ENCODE results near the gene TRIM33.
"Not testable (repeated sequence)": the region's sequence is repeated elsewhere in the genome, so short reads cannot be mapped to it uniquely, and the experiment has no call there.

TRIM33 gene

GRCh38 chr1:114369930-114370329 lies 141.1 kb downstream of the TRIM33 start:
- no peak for TF ChIP-seq CTCF (IDR thresholded peaks at IDR 0.05; ENCODE audit: low read length)
- TF ChIP-seq EZH2 (IDR thresholded peaks at IDR 0.05; ENCODE audit: borderline replicate concordance, low read length), result no peak
- Histone ChIP-seq H3K27me3 (ENCODE audit: insufficient read depth, low read length) (no peaks in the 10 kb centered on the region; the same call in 1 of the 2 replicates), H4K20me1 (ENCODE audit: insufficient read depth, low read length) (no peaks in the 10 kb centered on the region), H3K9ac (ENCODE audit: low read length) (no peak overlapping the region), H2AFZ (ENCODE audit: low read length) (no peak overlapping the region), H3K36me3 (ENCODE audit: insufficient read depth, low read length) (no peaks in the 10 kb centered on the region), H3K9me3 (ENCODE audit: low read length) (0 out of 2 replicates have a peak, but pooled peaks cover 2% of the 10 kb centered on the region), H3K4me3 (ENCODE audit: low read depth, low read length, poor library complexity, severe bottlenecking) (no peak overlapping the region), H3K4me1 (ENCODE audit: insufficient read depth, low read length, severe bottlenecking) (no peaks in the 10 kb centered on the region), H3F3A (ENCODE audit: insufficient read depth, low read length) (no peaks in the 10 kb centered on the region), H3K9me2 (ENCODE audit: low read depth, low read length) (no peaks in the 10 kb centered on the region), H3K4me2 (ENCODE audit: low read length) (no peak overlapping the region), H3K79me2 (ENCODE audit: insufficient read depth, low read length) (no peaks in the 10 kb centered on the region), H3K27ac (ENCODE audit: low read depth, low read length, poor library complexity, severe bottlenecking) (no peak overlapping the region)

- H3K36me3 ChIP-seq (ENCODE audit: insufficient read depth, low read length); H3K4me1 ChIP-seq (ENCODE audit: insufficient read depth, low read length, severe bottlenecking); H3K4me2 ChIP-seq (ENCODE audit: low read length); H4K20me1 ChIP-seq (ENCODE audit: insufficient read depth, low read length); H3K4me3 ChIP-seq (ENCODE audit: low read depth, low read length, poor library complexity, severe bottlenecking); H3F3A ChIP-seq (ENCODE audit: insufficient read depth, low read length); H3K27me3 ChIP-seq (ENCODE audit: insufficient read depth, low read length); H3K9ac ChIP-seq (ENCODE audit: low read length); H3K9me2 ChIP-seq (ENCODE audit: low read depth, low read length); H3K27ac ChIP-seq (ENCODE audit: low read depth, low read length, poor library complexity, severe bottlenecking); H3K9me3 ChIP-seq (ENCODE audit: low read length); H2AFZ ChIP-seq (ENCODE audit: low read length); H3K79me2 ChIP-seq (ENCODE audit: insufficient read depth, low read length): not testable (repeated sequence)
These were observed 141.6 kb downstream of the TRIM33 start for GRCh38 chr1:114369266-114369919.

- Histone ChIP-seq H3K4me2 (ENCODE audit: low read length) (no peak overlapping the region), H3K9me3 (ENCODE audit: low read length) (no peaks in the 10 kb centered on the region), H3K27me3 (ENCODE audit: insufficient read depth, low read length) (no peaks in the 10 kb centered on the region; the same call in 1 of the 2 replicates), H4K20me1 (ENCODE audit: insufficient read depth, low read length) (no peaks in the 10 kb centered on the region), H3K9me2 (ENCODE audit: low read depth, low read length) (no peaks in the 10 kb centered on the region), H3K27ac (ENCODE audit: low read depth, low read length, poor library complexity, severe bottlenecking) (no peak overlapping the region), H3K4me1 (ENCODE audit: insufficient read depth, low read length, severe bottlenecking) (no peaks in the 10 kb centered on the region), H3F3A (ENCODE audit: insufficient read depth, low read length) (no peaks in the 10 kb centered on the region), H3K36me3 (ENCODE audit: insufficient read depth, low read length) (no peaks in the 10 kb centered on the region), H2AFZ (ENCODE audit: low read length) (no peak overlapping the region), H3K9ac (ENCODE audit: low read length) (no peak overlapping the region), H3K79me2 (ENCODE audit: insufficient read depth, low read length) (no peaks in the 10 kb centered on the region), H3K4me3 (ENCODE audit: low read depth, low read length, poor library complexity, severe bottlenecking) (no peak overlapping the region)
- TF ChIP-seq EZH2 (IDR thresholded peaks at IDR 0.05; ENCODE audit: borderline replicate concordance, low read length) (no peak), CTCF (IDR thresholded peaks at IDR 0.05; ENCODE audit: low read length) (no peak)
These were observed 142.3 kb downstream of the TRIM33 start for GRCh38 chr1:114368560-114369255.
